Epithelial cell of proximal tubule (primary cell): ENCODE data around the gene FGD6. TPM values are rescaled to one million over a fixed set of nuclear protein-coding genes. Genes with fewer than 3 reads are reported as not detected.

Experiments used
- DNase-seq: peaks from one replicate; pipeline ENCODE4 v3.0.0-alpha.2; 2011; ENCODE audit warnings: low read depth
- H3K4me3 ChIP-seq: 2 replicates; pipeline ENCODE4 v1.5.1; 2011; ENCODE audit warnings: low read depth, mild to moderate bottlenecking, low read length
- total RNA-seq: library from RNA; depleted of rRNA; stranded (reverse); fragments of >200 nt; gene quantifications from 2 replicates; pipeline ENCODE4 v1.2.3, GENCODE V29; 2015
- TF ChIP-seq, protein P1 (sequence below): conservative IDR thresholded peaks from 2 replicates; pipeline ENCODE4 v1.5.1; 2012; ENCODE audit warnings: low read depth, mild to moderate bottlenecking, low read length

Gene FGD6
- total RNA-seq, 1 donor from 2014 or later: 32.2 TPM

DNA sequence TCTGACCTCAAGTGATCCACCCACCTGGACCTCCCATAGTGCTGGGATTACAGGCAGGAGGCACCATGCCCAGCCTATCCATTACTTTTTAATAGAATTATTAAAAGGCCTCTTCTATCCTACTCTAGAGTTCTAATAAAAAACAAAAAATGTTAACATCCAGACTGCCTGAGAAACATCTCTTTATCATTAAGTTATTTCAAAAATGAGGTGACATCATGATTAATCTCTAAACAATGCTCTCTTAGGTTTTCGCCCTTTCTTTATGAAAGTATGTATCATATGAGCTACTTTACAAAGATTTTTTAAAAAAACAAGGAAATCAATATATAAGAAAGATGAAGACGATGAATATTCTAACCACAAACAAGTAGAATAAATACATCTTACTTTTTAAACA lies 52.6 kb downstream of the FGD6 start:
- TF ChIP-seq, protein P1, sequence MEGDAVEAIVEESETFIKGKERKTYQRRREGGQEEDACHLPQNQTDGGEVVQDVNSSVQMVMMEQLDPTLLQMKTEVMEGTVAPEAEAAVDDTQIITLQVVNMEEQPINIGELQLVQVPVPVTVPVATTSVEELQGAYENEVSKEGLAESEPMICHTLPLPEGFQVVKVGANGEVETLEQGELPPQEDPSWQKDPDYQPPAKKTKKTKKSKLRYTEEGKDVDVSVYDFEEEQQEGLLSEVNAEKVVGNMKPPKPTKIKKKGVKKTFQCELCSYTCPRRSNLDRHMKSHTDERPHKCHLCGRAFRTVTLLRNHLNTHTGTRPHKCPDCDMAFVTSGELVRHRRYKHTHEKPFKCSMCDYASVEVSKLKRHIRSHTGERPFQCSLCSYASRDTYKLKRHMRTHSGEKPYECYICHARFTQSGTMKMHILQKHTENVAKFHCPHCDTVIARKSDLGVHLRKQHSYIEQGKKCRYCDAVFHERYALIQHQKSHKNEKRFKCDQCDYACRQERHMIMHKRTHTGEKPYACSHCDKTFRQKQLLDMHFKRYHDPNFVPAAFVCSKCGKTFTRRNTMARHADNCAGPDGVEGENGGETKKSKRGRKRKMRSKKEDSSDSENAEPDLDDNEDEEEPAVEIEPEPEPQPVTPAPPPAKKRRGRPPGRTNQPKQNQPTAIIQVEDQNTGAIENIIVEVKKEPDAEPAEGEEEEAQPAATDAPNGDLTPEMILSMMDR: no peak
- no peak for DNase-seq
- H3K4me3 ChIP-seq: no peak overlapping the region

DNA sequence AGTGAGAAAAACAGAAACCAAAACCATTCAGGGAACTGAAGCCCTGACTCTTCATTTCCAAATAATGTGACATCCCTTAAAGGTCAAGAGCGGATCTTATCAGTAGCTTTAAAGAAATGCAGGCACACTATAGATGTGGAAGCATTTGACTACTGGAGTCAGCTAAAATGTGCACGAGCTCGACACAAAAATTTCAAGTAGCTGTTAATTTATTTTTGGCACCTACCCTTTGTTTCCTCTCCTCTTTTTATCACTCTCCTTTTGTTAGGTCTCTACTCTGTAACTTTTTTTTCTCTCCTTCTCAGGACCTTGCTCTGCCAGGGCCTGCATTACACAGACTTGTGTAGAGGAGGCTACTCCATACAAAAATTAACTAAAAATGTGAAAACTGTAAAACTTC lies 58.3 kb downstream of the FGD6 start:
- no peak for DNase-seq
- H3K4me3 ChIP-seq: no peak overlapping the region
- TF ChIP-seq, protein P1: no peak

DNA sequence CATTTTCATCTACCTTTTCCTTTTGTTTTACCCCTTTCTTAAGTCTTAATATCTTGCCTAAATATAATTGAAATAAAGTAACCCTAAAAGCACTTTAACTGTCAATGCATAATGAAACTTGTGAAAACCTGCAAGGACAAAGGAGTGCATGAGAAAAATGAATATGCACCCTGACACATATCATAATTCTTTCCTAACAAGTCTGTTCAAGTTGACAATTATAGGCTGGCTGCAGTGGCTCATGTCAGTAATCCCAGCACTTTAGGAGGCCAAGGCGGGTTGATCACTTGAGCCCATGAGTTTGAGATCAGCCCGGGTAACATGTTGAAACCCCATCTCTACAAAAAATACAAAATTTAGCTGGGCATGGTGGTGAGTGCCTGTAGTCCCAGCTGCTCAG lies 65.4 kb downstream of the FGD6 start:
- TF ChIP-seq, protein P1: no peak
- no peak overlapping the region for H3K4me3 ChIP-seq
- no peak for DNase-seq

DNA sequence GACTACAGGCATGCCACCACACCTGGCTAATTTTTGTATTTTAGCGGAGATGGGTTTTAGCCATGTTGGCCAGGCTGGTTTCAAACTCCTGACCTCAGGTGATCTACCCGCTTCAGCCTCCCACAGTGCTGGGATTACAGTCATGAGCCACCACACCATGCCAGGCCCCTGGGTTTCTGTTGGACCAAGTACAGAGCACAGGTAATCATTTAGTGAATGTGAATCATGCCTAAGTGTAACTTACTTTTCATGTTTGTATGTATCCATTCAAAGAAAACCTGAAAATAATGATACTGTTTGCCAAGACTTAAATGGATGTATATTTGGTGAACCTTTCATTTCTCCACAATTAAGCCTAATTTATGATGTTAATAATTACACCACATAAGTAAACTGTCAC lies 65.9 kb downstream of the FGD6 start:
- no peak for DNase-seq
- H3K4me3 ChIP-seq: no peak overlapping the region
- TF ChIP-seq, protein P1: no peak

DNA sequence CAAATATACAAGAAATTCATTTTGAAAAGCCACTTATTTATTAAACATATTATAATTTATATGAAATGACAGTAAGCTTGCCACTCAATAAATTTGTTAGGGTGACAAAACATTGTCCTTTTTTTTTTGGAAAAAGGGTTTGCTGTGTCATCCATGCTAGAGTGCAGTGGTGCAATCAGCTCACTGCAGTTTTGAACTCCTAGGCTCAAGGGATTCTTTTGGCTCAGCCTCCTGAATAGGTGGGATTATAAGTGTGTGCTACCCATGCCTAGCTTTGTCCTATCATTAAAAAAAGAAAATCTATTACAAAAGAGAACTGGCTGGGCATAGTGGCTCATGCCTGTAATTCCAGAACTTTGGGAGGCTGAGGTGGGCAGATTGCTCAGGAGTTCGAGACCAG lies 66.8 kb downstream of the FGD6 start:
- H3K4me3 ChIP-seq: no peak overlapping the region
- DNase-seq: no peak

DNA sequence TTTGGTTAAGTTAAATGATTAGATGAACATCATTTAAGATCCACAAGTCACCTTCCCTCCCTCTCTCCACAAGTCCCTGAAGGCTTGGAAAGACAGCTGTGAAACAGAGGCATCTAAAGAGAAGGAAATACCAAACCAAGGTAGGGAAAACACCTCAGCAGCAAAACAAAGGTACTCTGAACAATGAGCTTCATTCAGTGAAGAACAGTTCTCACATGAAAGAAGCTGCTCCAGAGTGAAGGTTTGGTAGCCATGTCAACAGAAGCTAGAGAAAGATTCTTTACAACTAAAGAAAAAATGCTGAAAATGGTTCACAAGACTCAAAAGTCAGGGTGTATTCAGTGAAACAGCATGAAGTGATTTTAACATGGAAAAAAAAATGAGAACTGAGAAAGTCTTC lies 69.4 kb downstream of the FGD6 start:
- TF ChIP-seq, protein P1: no peak
- H3K4me3 ChIP-seq: no peak overlapping the region
- DNase-seq: no peak

More for the DNA sequence above, 66.8 kb downstream of the FGD6 start:
- TF ChIP-seq, protein P1: no peak

DNA sequence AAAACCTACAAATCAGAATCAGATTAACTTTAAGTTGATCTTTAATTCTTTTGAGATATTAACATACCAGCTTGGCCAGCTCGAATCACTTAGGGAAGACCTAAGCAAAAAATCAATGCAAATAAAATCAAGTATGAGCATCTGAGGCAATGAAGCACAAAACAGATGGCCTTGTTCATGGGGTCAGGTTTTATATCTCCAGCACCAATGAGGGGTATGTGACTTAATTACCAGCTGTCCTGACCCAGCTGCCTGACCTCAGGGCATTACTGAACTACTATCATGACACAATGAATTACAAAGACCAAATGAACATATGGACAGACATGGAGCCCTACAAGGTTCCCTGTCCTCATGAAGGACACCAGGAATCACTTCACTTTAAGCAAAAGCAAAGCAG lies 70.5 kb downstream of the FGD6 start:
- H3K4me3 ChIP-seq: no peak overlapping the region
- TF ChIP-seq, protein P1: no peak
- DNase-seq: no peak
